ENCODE measurements around the gene IGSF9B.

- TF ChIP-seq EZH2phosphoT487 (IDR thresholded peaks at IDR 0.05; ENCODE audit: low read depth): no peak
- no peak for TF ChIP-seq CTCF (IDR thresholded peaks at IDR 0.05; ENCODE audit: low read depth, low read length)
Observed at GRCh38 chr11:133943950-133944698, 12.6 kb downstream of the IGSF9B start.

All from OCI-LY3 (cell line).